Activated B cell treated with CpG ODN at 0.5 μM for 24 hours (primary cell): ENCODE measurements around the gene MCUB. TPM values are rescaled to one million over a fixed set of nuclear protein-coding genes. Genes with fewer than 3 reads are reported as not detected.
A peak's percentile ranks its signal among the peaks of the same experiment; 100 is the strongest.

Experiments
- ATAC-seq: fragments of 200-7000 bp; cut with Tn5 transposase; one replicate; pipeline ENCODE4 v1.10.0; 2021; ENCODE audit warnings: low read depth, mild to moderate bottlenecking, moderate library complexity
- CTCF ChIA-PET: fragments of 350-600 bp; sonication (Branson Sonifier 250); formaldehyde crosslinking; loops from one replicate; lab custom pipeline; 2021; ENCODE audit warnings: antibody characterized with exemption; lab: Charles Lee
- POLR2A ChIA-PET: fragments of 350-600 bp; sonication (Branson Sonifier 250); formaldehyde crosslinking; loops from one replicate; lab custom pipeline; 2021; ENCODE audit warnings: antibody characterized with exemption; lab: Charles Lee
- DNase-seq: peaks from one replicate; pipeline ENCODE4 v3.0.0; 2022
- H3K27ac Mint-ChIP-seq: one replicate; pipeline ENCODE4 v1.8.0; 2020; ENCODE audit warnings: mixed read lengths
- H3K27me3 Mint-ChIP-seq: one replicate; pipeline ENCODE4 v1.8.0; 2021; ENCODE audit warnings: mixed read lengths
- H3K36me3 Mint-ChIP-seq: one replicate; pipeline ENCODE4 v1.8.0; 2021; ENCODE audit warnings: low read depth, mixed read lengths
- H3K4me1 Mint-ChIP-seq: one replicate; pipeline ENCODE4 v1.8.0; 2021; ENCODE audit warnings: mixed read lengths
- H3K4me3 Mint-ChIP-seq: one replicate; pipeline ENCODE4 v1.8.0; 2020; ENCODE audit warnings: mild to moderate bottlenecking, mixed read lengths
- H3K9me3 Mint-ChIP-seq: one replicate; pipeline ENCODE4 v1.8.0; 2020; ENCODE audit warnings: mixed read lengths
- intact Hi-C: fragments of 100-400 bp; cut with micrococcal nuclease; formaldehyde crosslinking; loops from one replicate; pipeline ENCODE4 v1.15.1; 2024
- total RNA-seq: library from RNA; stranded (reverse); gene quantifications from 2 replicates; pipeline ENCODE4 v1.2.3, GENCODE V29; 2022
- TF ChIP-seq, protein P1 (sequence below): fragments of 200-600 bp; IDR thresholded peaks from one replicate; pipeline ENCODE4 v1.8.0; 2022; ENCODE audit warnings: antibody characterized with exemption, mild to moderate bottlenecking

MCUB gene
- total RNA-seq, 1 donor from 2014 or later = 28.9 TPM

- peaks cover 14% of the 10 kb centered on the region for H3K4me1 Mint-ChIP-seq
- POLR2A ChIA-PET = no interaction called here
- intact Hi-C loops = no loop called here
- DNase-seq (no peak), ATAC-seq (no peak)
- CTCF ChIA-PET = no interaction called here
- TF ChIP-seq, protein P1, sequence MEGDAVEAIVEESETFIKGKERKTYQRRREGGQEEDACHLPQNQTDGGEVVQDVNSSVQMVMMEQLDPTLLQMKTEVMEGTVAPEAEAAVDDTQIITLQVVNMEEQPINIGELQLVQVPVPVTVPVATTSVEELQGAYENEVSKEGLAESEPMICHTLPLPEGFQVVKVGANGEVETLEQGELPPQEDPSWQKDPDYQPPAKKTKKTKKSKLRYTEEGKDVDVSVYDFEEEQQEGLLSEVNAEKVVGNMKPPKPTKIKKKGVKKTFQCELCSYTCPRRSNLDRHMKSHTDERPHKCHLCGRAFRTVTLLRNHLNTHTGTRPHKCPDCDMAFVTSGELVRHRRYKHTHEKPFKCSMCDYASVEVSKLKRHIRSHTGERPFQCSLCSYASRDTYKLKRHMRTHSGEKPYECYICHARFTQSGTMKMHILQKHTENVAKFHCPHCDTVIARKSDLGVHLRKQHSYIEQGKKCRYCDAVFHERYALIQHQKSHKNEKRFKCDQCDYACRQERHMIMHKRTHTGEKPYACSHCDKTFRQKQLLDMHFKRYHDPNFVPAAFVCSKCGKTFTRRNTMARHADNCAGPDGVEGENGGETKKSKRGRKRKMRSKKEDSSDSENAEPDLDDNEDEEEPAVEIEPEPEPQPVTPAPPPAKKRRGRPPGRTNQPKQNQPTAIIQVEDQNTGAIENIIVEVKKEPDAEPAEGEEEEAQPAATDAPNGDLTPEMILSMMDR = no peak
- H3K27ac Mint-ChIP-seq = no peak overlapping the region
- H3K4me3 Mint-ChIP-seq = no peak overlapping the region
- H3K27me3 Mint-ChIP-seq = no peaks in the 10 kb centered on the region
- peaks cover 15% of the 10 kb centered on the region for H3K36me3 Mint-ChIP-seq
- no peaks in the 10 kb centered on the region for H3K9me3 Mint-ChIP-seq
These were observed 138.6 kb downstream of the MCUB start for GRCh38 chr4:109698656-109699055.

DNA sequence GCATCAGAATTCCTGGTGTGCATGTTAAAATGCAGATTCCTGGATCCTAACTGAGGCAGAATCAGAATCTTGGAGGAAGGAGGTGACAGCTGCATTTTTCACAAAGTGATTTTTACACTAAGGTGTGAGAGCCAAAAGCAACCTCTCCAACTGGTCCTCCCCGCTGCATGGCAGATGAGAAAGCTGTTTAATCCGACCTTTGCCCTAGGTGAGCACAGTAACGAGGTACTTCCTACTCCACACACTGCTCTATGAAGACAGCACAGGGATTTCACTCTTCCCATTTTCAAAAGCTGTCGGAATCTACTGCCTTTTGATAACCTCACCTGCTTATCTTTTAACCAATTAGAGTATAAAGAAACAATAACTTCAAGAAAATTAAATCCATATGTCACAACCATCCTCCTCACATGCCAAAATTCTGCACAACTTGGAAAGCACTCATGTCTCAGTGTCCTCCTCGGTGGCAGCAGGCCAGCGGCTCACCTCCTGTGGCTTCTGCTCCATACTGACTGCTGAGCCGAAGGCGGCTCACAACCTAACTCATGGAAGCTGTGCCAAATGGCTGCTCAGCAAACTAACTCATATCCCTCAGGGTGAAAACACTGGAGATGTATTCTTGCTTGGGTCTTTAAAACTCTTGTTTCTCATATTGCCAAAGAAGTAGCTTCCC lies 139.6 kb downstream of the MCUB start:
- Mint-ChIP-seq H3K36me3 (peaks cover 8% of the 10 kb centered on the region), H3K4me1 (peaks cover 20% of the 10 kb centered on the region), H3K27me3 (no peaks in the 10 kb centered on the region), H3K27ac (no peak overlapping the region), H3K4me3 (no peak overlapping the region), H3K9me3 (no peaks in the 10 kb centered on the region)
- DNase-seq (no peak), ATAC-seq (no peak)
- POLR2A ChIA-PET = no interaction called here
- TF ChIP-seq, protein P1 = no peak
- CTCF ChIA-PET = no interaction called here
- intact Hi-C loops = loop anchor here (5.0 kb wide), 2 partner anchors 47 to 293 kb away; no protein-coding TSS in a partner anchor

DNA sequence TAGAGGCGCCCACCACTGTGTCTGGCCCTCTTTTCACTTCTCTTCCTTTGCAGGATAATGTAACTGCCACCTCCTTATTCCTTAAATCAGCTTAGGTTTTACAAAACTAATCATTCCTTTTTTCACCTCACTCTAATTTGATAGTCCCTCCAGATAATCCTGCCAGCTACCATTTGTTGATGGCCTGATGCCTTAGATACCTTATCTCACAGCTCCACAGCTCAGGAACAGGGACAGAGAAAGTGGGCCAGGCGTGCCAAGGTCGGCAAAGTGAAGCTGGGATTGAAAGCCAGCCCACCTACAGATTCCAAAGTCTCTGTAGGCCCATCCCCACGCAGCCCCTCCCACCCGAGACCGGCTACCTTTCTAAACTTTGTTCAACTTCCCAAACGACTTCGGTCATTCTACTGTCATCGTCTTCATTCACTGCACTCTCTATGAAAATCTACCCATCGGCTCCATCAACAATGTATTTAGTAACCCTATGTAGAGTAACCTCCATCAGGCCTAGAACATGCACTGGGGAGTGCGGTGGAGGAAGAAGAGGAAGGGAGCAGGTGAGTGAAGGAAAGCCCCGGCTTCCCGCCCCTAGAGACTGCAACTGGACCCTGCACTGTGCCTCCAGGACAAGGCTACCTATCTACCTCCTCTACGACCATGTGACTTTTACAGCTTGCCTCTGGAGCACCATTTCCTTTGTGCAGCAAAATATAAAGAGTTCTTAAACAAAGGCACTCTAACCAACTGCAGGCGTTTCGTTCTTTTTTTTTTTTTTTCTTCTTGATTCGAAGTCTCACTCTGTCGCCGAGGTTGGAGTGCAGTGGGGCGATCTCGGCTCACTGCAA lies 141.7 kb downstream of the MCUB start:
- Mint-ChIP-seq H3K9me3 (no peaks in the 10 kb centered on the region), H3K4me3 (peak overlapping the region; percentile 93), H3K36me3 (peaks cover 5% of the 10 kb centered on the region), H3K4me1 (peaks cover 20% of the 10 kb centered on the region), H3K27me3 (no peaks in the 10 kb centered on the region), H3K27ac (no peak overlapping the region)
- intact Hi-C loops = loop anchor here (2.0 to 5.0 kb wide), 5 partner anchors 49 to 291 kb away; partner anchors contain the start of gene SEC24B
- ATAC-seq (no peak), DNase-seq (no peak)
- TF ChIP-seq, protein P1 = no peak
- CTCF ChIA-PET = interaction anchor here (1.5 kb wide), 1 partner anchor 268 kb away, joined by 3 read pairs; the partner anchor contains the start of gene SEC24B
- POLR2A ChIA-PET = interaction anchor here (0.7 to 3.1 kb wide), 4 partner anchors 29 to 269 kb away, joined by 3 to 17 read pairs (median 6); partner anchors contain the start of genes MCUB and SEC24B

DNA sequence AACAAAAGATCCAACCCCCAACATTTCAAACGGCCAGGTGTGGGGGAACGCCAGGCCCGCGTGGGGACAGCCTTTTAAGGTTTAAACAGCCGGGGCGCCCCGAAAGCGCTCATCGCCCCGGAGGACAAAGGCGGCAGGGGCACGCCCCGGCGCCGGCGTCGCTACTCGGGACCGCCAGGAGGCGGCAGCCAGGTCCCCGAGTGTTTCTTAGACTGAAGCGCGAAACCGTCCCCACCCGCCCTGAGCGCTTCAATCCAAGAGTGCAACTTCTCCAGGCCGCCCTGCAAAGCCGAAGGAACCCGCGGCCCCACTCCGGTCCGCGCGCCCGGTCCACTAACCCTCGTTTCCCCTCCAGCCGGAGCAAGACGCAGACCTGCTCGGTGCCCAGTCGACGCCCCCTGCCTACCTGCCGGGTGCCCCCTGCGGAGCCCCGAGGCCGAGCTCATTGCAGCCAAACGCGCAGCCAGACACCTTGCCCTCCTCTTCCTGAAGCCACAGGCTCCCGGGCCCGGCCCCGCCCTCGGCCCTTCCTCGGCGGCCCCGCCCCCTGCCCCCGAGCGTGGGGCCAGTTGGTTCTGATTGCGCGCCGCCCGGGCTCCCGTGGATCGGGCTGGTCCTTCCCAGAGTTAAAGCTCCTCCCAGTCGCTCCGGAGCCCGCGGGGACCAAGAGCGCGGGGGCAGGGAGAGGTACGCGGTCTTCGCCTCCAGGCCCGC lies 143.1 kb downstream of the MCUB start, which contains the start of gene CASP6:
CASP6 (minus strand) TSS at position 496 of the 714 bp plus-strand sequence; CDS start at position 446, 50 bp downstream.
- peaks cover 20% of the 10 kb centered on the region for H3K4me1 Mint-ChIP-seq
- ChIA-PET CTCF (interaction anchor here (1.4 to 2.0 kb wide), 2 partner anchors 27 to 270 kb away, joined by 5 to 7 read pairs; partner anchors contain the start of genes PLA2G12A and SEC24B), POLR2A (interaction anchor here (0.7 to 3.1 kb wide), 4 partner anchors 27 to 270 kb away, joined by 3 to 17 read pairs (median 6); partner anchors contain the start of genes MCUB and SEC24B)
- no peaks in the 10 kb centered on the region for H3K36me3 Mint-ChIP-seq
- ATAC-seq (peak; percentile 83), DNase-seq (peak; percentile 66)
- peak within 1 kb of the TSS; percentile 76 for H3K27ac Mint-ChIP-seq
- peak within 1 kb of the TSS; percentile 93 for H3K4me3 Mint-ChIP-seq
- intact Hi-C loops = loop anchor here (1.0 to 5.0 kb wide), 8 partner anchors 26 to 289 kb away; partner anchors contain the start of genes GAR1 and SEC24B
- TF ChIP-seq, protein P1 = no peak
- H3K27me3 Mint-ChIP-seq = no peaks in the 10 kb centered on the region
- no peaks in the 10 kb centered on the region for H3K9me3 Mint-ChIP-seq
